Panc1 (cell line): Measurements from ENCODE around the gene TRABD2A. TPM values are rescaled to one million over a fixed set of nuclear protein-coding genes. Genes with fewer than 3 reads are reported as not detected.

ENCODE experiments used
- ATAC-seq: fragments of 200-7000 bp; cut with Tn5 transposase; 2 replicates; pipeline ENCODE4 v1.9.1; 2020; ENCODE audit warnings: mild to moderate bottlenecking, moderate library complexity
- BruUV-seq: library from RNA; stranded (reverse); fragments of 400-500 nt; replicated peaks from 2 replicates; lab custom pipeline; 2021; lab: Mats Ljungman, UMichigan
- CTCF ChIA-PET: fragments of 300-600 bp; sonication (Branson Sonifier 250); formaldehyde crosslinking; loops from one replicate; lab custom pipeline; 2022; ENCODE audit warnings: antibody characterized with exemption; lab: Charles Lee
- POLR2A ChIA-PET: fragments of 300-600 bp; sonication (Branson Sonifier 250); formaldehyde crosslinking; loops from one replicate; lab custom pipeline; 2022; ENCODE audit warnings: antibody characterized with exemption; lab: Charles Lee
- DNase-seq: peaks from one replicate; pipeline ENCODE4 v3.0.0-alpha.2; 2010; ENCODE audit warnings: low read depth, low spot score
- H3K27ac ChIP-seq: 2 replicates; pipeline ENCODE4 v1.5.1; 2011; ENCODE audit warnings: mild to moderate bottlenecking, low read length, inconsistent platforms
- H3K27me3 ChIP-seq: fragments of 200-500 bp; sonication (Bioruptor generic); 2 replicates; pipeline ENCODE4 v1.6.0; 2014; ENCODE audit warnings: low read length, inconsistent platforms; ENCODE audit not compliant: control insufficient read depth, insufficient read depth
- H3K36me3 ChIP-seq: fragments of 200-500 bp; sonication (Bioruptor generic); 2 replicates; pipeline ENCODE4 v1.5.1; 2014; ENCODE audit warnings: inconsistent platforms, mild to moderate bottlenecking, low read length, moderate library complexity; ENCODE audit not compliant: control insufficient read depth, insufficient read depth
- H3K4me1 ChIP-seq: 2 replicates; pipeline ENCODE4 v1.5.1; 2011; ENCODE audit warnings: inconsistent platforms, mild to moderate bottlenecking, low read length, moderate library complexity; ENCODE audit not compliant: control insufficient read depth, insufficient read depth
- H3K4me3 ChIP-seq, 2 experiments: 2 replicates each; pipeline ENCODE4 v1.5.1; 2011 to 2012; ENCODE audit warnings: low read depth in 2 of 2, low read length in 2 of 2, mild to moderate bottlenecking in 2 of 2, inconsistent platforms in 1 of 2, moderate library complexity in 1 of 2
- H3K9me3 ChIP-seq: fragments of 200-500 bp; sonication (Bioruptor generic); 2 replicates; pipeline ENCODE4 v1.5.1; 2014; ENCODE audit warnings: low read depth, mild to moderate bottlenecking, inconsistent platforms, low read length, moderate library complexity; ENCODE audit not compliant: control insufficient read depth, insufficient read depth
- CTCF ChIP-seq: fragments of 450-650 bp; IDR thresholded peaks from 2 replicates; pipeline ENCODE4 v1.5.1; 2017; ENCODE audit warnings: mild to moderate bottlenecking
- POLR2AphosphoS5 ChIP-seq: IDR thresholded peaks from 2 replicates; pipeline ENCODE4 v1.6.1; 2012; ENCODE audit warnings: mild to moderate bottlenecking, low read depth, low read length, moderate library complexity
- REST ChIP-seq, 2 experiments: IDR thresholded peaks; 2 replicates each; pipeline ENCODE4 v1.6.1; 2011 to 2012; ENCODE audit warnings: low read depth in 2 of 2, control low read depth in 1 of 2, low read length in 1 of 2, mild to moderate bottlenecking in 1 of 2, moderate library complexity in 1 of 2; ENCODE audit not compliant: insufficient read depth in 1 of 2
- SIN3A ChIP-seq: IDR thresholded peaks from 2 replicates; pipeline ENCODE4 v1.6.1; 2012; ENCODE audit warnings: low read depth, mild to moderate bottlenecking, low read length, moderate library complexity, borderline replicate concordance; ENCODE audit not compliant: insufficient read depth
- TCF7L2 ChIP-seq: IDR thresholded peaks from 2 replicates; pipeline ENCODE4 v1.6.1; 2011; ENCODE audit warnings: mild to moderate bottlenecking, low read depth, low read length, inconsistent platforms
- in situ Hi-C: cut with HindIII; loops from 2 replicates; pipeline ENCODE4 v1.10.0; 2016; ENCODE audit warnings: low sequenced_read_pairs, low pct_unique_long_range_greater_than_20kb
- intact Hi-C: fragments of 100-400 bp; cut with micrococcal nuclease; formaldehyde crosslinking; loops from one replicate; pipeline ENCODE4 v1.10.0; 2022; ENCODE audit not compliant: unreplicated experiment
- total RNA-seq: library from RNA; stranded (reverse); gene quantifications from one replicate; pipeline ENCODE4 v1.2.1, GENCODE V29; 2021; ENCODE audit not compliant: unreplicated experiment

Gene TRABD2A
- total RNA-seq, 1 experiment from 2014 or later: 1.7 TPM

GRCh38 chr2:84880395-84880644, 564 bp downstream of the TRABD2A start:
- ChIA-PET CTCF (no interaction called here), POLR2A (no interaction called here)
- no peak overlapping the region for H3K27ac ChIP-seq
- DNase-seq: no peak
- ATAC-seq: no peak; the same call in 1 of the 2 replicates
- no peaks in the 10 kb centered on the region for H3K36me3 ChIP-seq
- peak overlapping the region; percentile 46 to 78 for H3K4me3 ChIP-seq
- intact Hi-C loops (loop anchor here (5.0 kb wide), 1 partner anchor 383 kb away; no protein-coding TSS in a partner anchor), in situ Hi-C loops (no loop called here)
- TF ChIP-seq REST (IDR thresholded peaks at IDR 0.05; ENCODE audit: insufficient read depth in 1 of 2, low read depth in 2 of 2, low read length in 1 of 2) (no peak), TCF7L2 (no peak), POLR2AphosphoS5 (no peak), CTCF (no peak), SIN3A (no peak)
- H3K27me3 ChIP-seq: peaks cover 21% of the 10 kb centered on the region
- no peaks in the 10 kb centered on the region for H3K9me3 ChIP-seq
- H3K4me1 ChIP-seq: peaks cover 12% of the 10 kb centered on the region
- BruUV-seq: no TSS peak

- Histone ChIP-seq H3K9me3 (no peaks in the 10 kb centered on the region), H3K4me1 (peaks cover 12% of the 10 kb centered on the region), H3K36me3 (no peaks in the 10 kb centered on the region), H3K4me3 (peak overlapping the region; percentile 46 to 78), H3K27me3 (peaks cover 21% of the 10 kb centered on the region), H3K27ac (no peak overlapping the region)
- ChIA-PET POLR2A (no interaction called here), CTCF (interaction anchor here (0.5 kb wide), 1 partner anchor 16 kb away, joined by 5 read pairs; no protein-coding TSS in a partner anchor)
- ATAC-seq (peak; percentile 23; the same call in 1 of the 2 replicates), DNase-seq (no peak)
- in situ Hi-C loops: no loop called here
- no TSS peak for BruUV-seq
- intact Hi-C loops: loop anchor here (5.0 kb wide), 1 partner anchor 382 kb away; no protein-coding TSS in a partner anchor
- TF ChIP-seq POLR2AphosphoS5 (no peak), REST (IDR thresholded peaks at IDR 0.05; ENCODE audit: insufficient read depth in 1 of 2, low read depth in 2 of 2, low read length in 1 of 2) (no peak), CTCF (no peak), SIN3A (no peak), TCF7L2 (no peak)
Measured at GRCh38 chr2:84879584-84880394, 1.1 kb downstream of the TRABD2A start.
